ENCODE measurements around the gene TMEM167B.

The TMEM167B gene

DNA sequence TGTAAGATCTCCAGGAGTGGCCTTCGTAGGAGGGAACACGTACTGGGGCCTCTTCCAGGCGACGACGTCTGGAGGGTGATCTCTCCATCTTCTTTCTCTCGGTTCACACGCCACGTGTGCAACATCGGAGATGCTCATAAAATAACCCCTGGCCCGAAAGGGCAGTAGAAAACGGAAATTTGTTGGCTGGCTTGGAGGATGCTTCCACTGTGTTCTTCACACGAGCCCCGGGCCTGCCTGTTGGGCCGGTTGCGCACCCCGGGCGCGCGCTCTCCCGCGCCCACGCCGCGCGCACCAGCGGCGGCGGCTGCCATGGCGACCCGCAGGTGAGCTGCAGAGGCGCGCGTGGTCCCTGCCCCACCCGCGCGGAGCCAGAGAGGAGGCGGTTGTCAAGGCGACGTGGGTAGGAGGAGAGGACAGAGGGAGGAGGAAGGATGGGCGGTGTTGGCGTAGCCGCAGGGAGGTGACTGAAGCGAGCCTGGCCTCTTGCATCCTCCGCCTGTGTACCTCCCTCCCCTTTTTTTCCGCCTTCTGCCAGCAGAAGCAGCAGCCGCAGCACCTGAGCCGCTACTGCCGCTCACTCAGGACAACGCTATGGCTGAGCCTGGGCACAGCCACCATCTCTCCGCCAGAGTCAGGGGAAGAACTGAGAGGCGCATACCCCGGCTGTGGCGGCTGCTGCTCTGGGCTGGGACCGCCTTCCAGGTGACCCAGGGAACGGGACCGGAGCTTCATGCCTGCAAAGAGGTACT, 23.2 kb downstream of the TMEM167B start, which contains the start of gene ELAPOR1:
TSS of gene ELAPOR1 (plus strand) at position 526 of the 752 bp plus-strand sequence. CDS start at position 595, 69 bp downstream.
- peak within 1 kb of the TSS; percentile 83 for H3K18ac ChIP-seq (ENCODE audit: low read length)
- H4K91ac ChIP-seq (ENCODE audit: low read depth, low read length, poor library complexity), result no peak within 1 kb of the TSS
- H3K79me1 ChIP-seq (ENCODE audit: low read depth, low read length), result no peaks in the 10 kb centered on the region
- peaks cover 6 to 23% of the 10 kb centered on the region in 2 donors for H3K4me1 ChIP-seq (ENCODE audit: control insufficient read depth in 2 of 2, insufficient read depth in 1 of 2, low read depth in 1 of 2, low read length in 2 of 2)
- peak; percentile 44 for DNase-seq (ENCODE audit: low spot score)
- H2AFZ ChIP-seq (ENCODE audit: low read length), result peak within 1 kb of the TSS; percentile 87
- H3K23ac ChIP-seq (ENCODE audit: low read depth, low read length, poor library complexity), result peak within 1 kb of the TSS; percentile 6
- no peaks in the 10 kb centered on the region for H3K9me3 ChIP-seq (replicated peaks in 1 of 2; ENCODE audit: control insufficient read depth in 2 of 2, insufficient read depth in 1 of 2, low read depth in 1 of 2, low read length in 2 of 2)
- peaks cover 2 to 37% (median 26%) of the 10 kb centered on the region in 3 experiments for H3K27me3 ChIP-seq (ENCODE audit: control insufficient read depth in 3 of 3, insufficient read depth in 3 of 3, low read depth in 1 of 3, low read length in 3 of 3)
- no peak within 1 kb of the TSS for H2BK15ac ChIP-seq (ENCODE audit: low read length)
- no peak within 1 kb of the TSS for H3K14ac ChIP-seq (ENCODE audit: low read length)
- no peak within 1 kb of the TSS for H3K27ac ChIP-seq (replicated peaks; ENCODE audit: low read length)
- no peak within 1 kb of the TSS for H3K4ac ChIP-seq (ENCODE audit: low read length)
- H2BK120ac ChIP-seq (ENCODE audit: low read depth, low read length), result no peak within 1 kb of the TSS
- WGBS, 2 donors (ENCODE audit: extremely low coverage in 2 of 2, insufficient read length in 2 of 2, insufficient replicate concordance in 1 of 2), result no CpG with 5 or more reads among the region's 56 CpGs
- no peak within 1 kb of the TSS for H4K8ac ChIP-seq (ENCODE audit: low read depth, low read length)
- H3K36me3 ChIP-seq (replicated peaks in 1 of 2; ENCODE audit: control insufficient read depth in 2 of 2, insufficient read depth in 2 of 2, low read length in 2 of 2), result no peaks in the 10 kb centered on the region
- H3K4me2 ChIP-seq (ENCODE audit: insufficient read depth, low read length, poor library complexity, severe bottlenecking), result peak within 1 kb of the TSS; percentile 88
- H2AK5ac ChIP-seq (ENCODE audit: low read depth, low read length), result no peak within 1 kb of the TSS
- peak within 1 kb of the TSS; percentile 41 to 78 for H3K4me3 ChIP-seq (ENCODE audit: low read length in 2 of 2)
- peak within 1 kb of the TSS; percentile 83 for H3K9ac ChIP-seq (ENCODE audit: low read depth, low read length, poor library complexity)
- no peak within 1 kb of the TSS for H2BK12ac ChIP-seq (ENCODE audit: low read length)
- H2BK5ac ChIP-seq (ENCODE audit: low read length), result no peak within 1 kb of the TSS

DNA sequence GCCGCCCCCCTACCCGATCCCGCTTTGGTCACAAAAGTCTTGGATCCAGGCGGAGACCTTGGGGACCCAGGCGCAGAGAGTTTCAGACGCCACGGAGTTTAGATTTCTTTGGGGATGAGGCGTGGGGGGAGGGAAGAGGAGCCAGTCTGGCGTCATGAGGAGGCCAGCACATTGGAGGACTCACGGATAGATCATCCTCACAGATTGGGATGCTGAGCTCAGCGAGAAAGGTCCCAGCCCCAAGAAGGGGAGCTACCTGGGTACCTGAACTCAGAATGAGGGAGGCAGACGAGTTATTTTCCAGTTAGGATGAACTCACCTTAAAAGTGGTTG, 23.7 kb downstream of the TMEM167B start:
- no peak overlapping the region for H2BK15ac ChIP-seq (ENCODE audit: low read length)
- peak overlapping the region; percentile 83 for H3K9ac ChIP-seq (ENCODE audit: low read depth, low read length, poor library complexity)
- H3K79me1 ChIP-seq (ENCODE audit: low read depth, low read length), result no peaks in the 10 kb centered on the region
- peak overlapping the region; percentile 88 for H3K4me2 ChIP-seq (ENCODE audit: insufficient read depth, low read length, poor library complexity, severe bottlenecking)
- peak overlapping the region; percentile 50 for H3K18ac ChIP-seq (ENCODE audit: low read length)
- H4K91ac ChIP-seq (ENCODE audit: low read depth, low read length, poor library complexity), result no peak overlapping the region
- no peak overlapping the region for H2BK120ac ChIP-seq (ENCODE audit: low read depth, low read length)
- DNase-seq (ENCODE audit: low spot score), result no peak
- H3K14ac ChIP-seq (ENCODE audit: low read length), result no peak overlapping the region
- H3K23ac ChIP-seq (ENCODE audit: low read depth, low read length, poor library complexity), result peak overlapping the region; percentile 6
- peaks cover 2 to 37% (median 26%) of the 10 kb centered on the region in 3 experiments for H3K27me3 ChIP-seq (ENCODE audit: control insufficient read depth in 3 of 3, insufficient read depth in 3 of 3, low read depth in 1 of 3, low read length in 3 of 3)
- H2AK5ac ChIP-seq (ENCODE audit: low read depth, low read length), result no peak overlapping the region
- no peak overlapping the region for H3K27ac ChIP-seq (replicated peaks; ENCODE audit: low read length)
- H3K9me3 ChIP-seq (replicated peaks in 1 of 2; ENCODE audit: control insufficient read depth in 2 of 2, insufficient read depth in 1 of 2, low read depth in 1 of 2, low read length in 2 of 2), result no peaks in the 10 kb centered on the region
- H2AFZ ChIP-seq (ENCODE audit: low read length), result peak overlapping the region; percentile 87
- peaks cover 6 to 23% of the 10 kb centered on the region in 2 donors for H3K4me1 ChIP-seq (ENCODE audit: control insufficient read depth in 2 of 2, insufficient read depth in 1 of 2, low read depth in 1 of 2, low read length in 2 of 2)
- H2BK5ac ChIP-seq (ENCODE audit: low read length), result no peak overlapping the region
- H3K4me3 ChIP-seq (ENCODE audit: low read length in 2 of 2), result peak overlapping the region; percentile 41 to 78
- H2BK12ac ChIP-seq (ENCODE audit: low read length), result no peak overlapping the region
- no peak overlapping the region for H4K8ac ChIP-seq (ENCODE audit: low read depth, low read length)
- no peak overlapping the region for H3K4ac ChIP-seq (ENCODE audit: low read length)
- no peaks in the 10 kb centered on the region for H3K36me3 ChIP-seq (replicated peaks in 1 of 2; ENCODE audit: control insufficient read depth in 2 of 2, insufficient read depth in 2 of 2, low read length in 2 of 2)
- WGBS, 2 donors (ENCODE audit: extremely low coverage in 2 of 2, insufficient read length in 2 of 2, insufficient replicate concordance in 1 of 2), result no CpG with 5 or more reads among the region's 12 CpGs

DNA sequence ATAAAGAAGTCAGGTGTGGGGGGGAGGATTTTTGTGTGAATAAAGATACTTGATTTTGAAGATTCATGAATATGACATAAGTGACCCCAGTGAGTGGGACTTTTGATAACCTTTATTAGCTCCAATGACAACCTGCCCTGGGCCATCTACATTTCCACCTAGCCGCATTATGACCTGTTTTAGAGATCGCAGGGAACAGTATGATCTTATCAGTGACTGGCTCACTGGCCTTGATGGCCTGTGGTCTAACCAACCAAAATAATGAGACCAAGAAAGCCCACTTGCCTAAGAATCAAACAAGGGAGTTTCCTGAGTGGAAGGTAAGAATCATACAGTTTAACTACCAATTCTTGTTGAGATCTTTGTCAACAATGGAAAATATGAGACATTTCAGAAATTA, 25.1 kb downstream of the TMEM167B start:
- H2BK12ac ChIP-seq (ENCODE audit: low read length), result no peak overlapping the region
- H4K91ac ChIP-seq (ENCODE audit: low read depth, low read length, poor library complexity), result no peak overlapping the region
- H3K23ac ChIP-seq (ENCODE audit: low read depth, low read length, poor library complexity), result no peak overlapping the region
- no peak overlapping the region for H3K4me2 ChIP-seq (ENCODE audit: insufficient read depth, low read length, poor library complexity, severe bottlenecking)
- H2BK5ac ChIP-seq (ENCODE audit: low read length), result no peak overlapping the region
- no peak overlapping the region for H2BK15ac ChIP-seq (ENCODE audit: low read length)
- H3K36me3 ChIP-seq (replicated peaks in 1 of 2; ENCODE audit: control insufficient read depth in 2 of 2, insufficient read depth in 2 of 2, low read length in 2 of 2), result no peaks in the 10 kb centered on the region
- H3K27me3 ChIP-seq (ENCODE audit: control insufficient read depth in 3 of 3, insufficient read depth in 3 of 3, low read depth in 1 of 3, low read length in 3 of 3), result peaks cover 2 to 37% (median 26%) of the 10 kb centered on the region in 3 experiments
- H2AK5ac ChIP-seq (ENCODE audit: low read depth, low read length), result no peak overlapping the region
- H3K4ac ChIP-seq (ENCODE audit: low read length), result no peak overlapping the region
- no peak overlapping the region for H2AFZ ChIP-seq (ENCODE audit: low read length)
- no peaks in the 10 kb centered on the region for H3K79me1 ChIP-seq (ENCODE audit: low read depth, low read length)
- no CpG with 5 or more reads among the region's 2 CpGs for WGBS, 2 donors (ENCODE audit: extremely low coverage in 2 of 2, insufficient read length in 2 of 2, insufficient replicate concordance in 1 of 2)
- H3K4me3 ChIP-seq (ENCODE audit: low read length in 2 of 2), result no peak overlapping the region
- H3K14ac ChIP-seq (ENCODE audit: low read length), result no peak overlapping the region
- H3K4me1 ChIP-seq (ENCODE audit: control insufficient read depth in 2 of 2, insufficient read depth in 1 of 2, low read depth in 1 of 2, low read length in 2 of 2), result peaks cover 6 to 23% of the 10 kb centered on the region in 2 donors
- no peak overlapping the region for H3K9ac ChIP-seq (ENCODE audit: low read depth, low read length, poor library complexity)
- no peak overlapping the region for H3K18ac ChIP-seq (ENCODE audit: low read length)
- H3K9me3 ChIP-seq (replicated peaks in 1 of 2; ENCODE audit: control insufficient read depth in 2 of 2, insufficient read depth in 1 of 2, low read depth in 1 of 2, low read length in 2 of 2), result no peaks in the 10 kb centered on the region
- H3K27ac ChIP-seq (replicated peaks; ENCODE audit: low read length), result no peak overlapping the region
- H4K8ac ChIP-seq (ENCODE audit: low read depth, low read length), result no peak overlapping the region
- no peak for DNase-seq (ENCODE audit: low spot score)
- H2BK120ac ChIP-seq (ENCODE audit: low read depth, low read length), result no peak overlapping the region

DNA sequence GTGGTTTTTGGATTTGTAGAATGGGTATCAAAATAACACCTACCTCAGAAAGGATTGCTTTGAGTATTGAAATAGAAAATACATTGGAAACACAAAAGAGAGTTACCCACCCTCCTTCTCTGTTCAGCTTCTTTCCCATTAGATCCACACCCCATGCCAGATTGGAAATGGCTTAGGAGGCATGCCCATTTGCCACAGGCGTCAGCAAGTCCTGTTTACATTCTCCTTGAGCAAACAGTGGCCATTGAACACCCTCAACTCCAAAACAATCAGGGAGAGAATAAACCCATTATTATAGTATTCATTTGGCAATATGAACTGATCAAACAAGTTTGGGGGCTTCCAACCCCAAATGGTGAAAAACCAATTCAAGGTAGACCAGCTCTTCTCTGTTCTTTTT, 25.7 kb downstream of the TMEM167B start:
- no peak overlapping the region for H2BK15ac ChIP-seq (ENCODE audit: low read length)
- no CpG with 5 or more reads among the region's 1 CpG for WGBS, 2 donors (ENCODE audit: extremely low coverage in 2 of 2, insufficient read length in 2 of 2, insufficient replicate concordance in 1 of 2)
- no peaks in the 10 kb centered on the region for H3K9me3 ChIP-seq (replicated peaks in 1 of 2; ENCODE audit: control insufficient read depth in 2 of 2, insufficient read depth in 1 of 2, low read depth in 1 of 2, low read length in 2 of 2)
- no peak overlapping the region for H4K8ac ChIP-seq (ENCODE audit: low read depth, low read length)
- no peaks in the 10 kb centered on the region for H3K36me3 ChIP-seq (replicated peaks in 1 of 2; ENCODE audit: control insufficient read depth in 2 of 2, insufficient read depth in 2 of 2, low read length in 2 of 2)
- no peak overlapping the region for H3K27ac ChIP-seq (replicated peaks; ENCODE audit: low read length)
- H3K4me2 ChIP-seq (ENCODE audit: insufficient read depth, low read length, poor library complexity, severe bottlenecking), result no peak overlapping the region
- peaks cover 2 to 37% (median 26%) of the 10 kb centered on the region in 3 experiments for H3K27me3 ChIP-seq (ENCODE audit: control insufficient read depth in 3 of 3, insufficient read depth in 3 of 3, low read depth in 1 of 3, low read length in 3 of 3)
- no peak overlapping the region for H3K18ac ChIP-seq (ENCODE audit: low read length)
- H3K4me3 ChIP-seq (ENCODE audit: low read length in 2 of 2), result no peak overlapping the region
- DNase-seq (ENCODE audit: low spot score), result no peak
- no peak overlapping the region for H3K23ac ChIP-seq (ENCODE audit: low read depth, low read length, poor library complexity)
- peaks cover 6 to 23% of the 10 kb centered on the region in 2 donors for H3K4me1 ChIP-seq (ENCODE audit: control insufficient read depth in 2 of 2, insufficient read depth in 1 of 2, low read depth in 1 of 2, low read length in 2 of 2)
- H4K91ac ChIP-seq (ENCODE audit: low read depth, low read length, poor library complexity), result no peak overlapping the region
- no peaks in the 10 kb centered on the region for H3K79me1 ChIP-seq (ENCODE audit: low read depth, low read length)
- H3K14ac ChIP-seq (ENCODE audit: low read length), result no peak overlapping the region
- H3K9ac ChIP-seq (ENCODE audit: low read depth, low read length, poor library complexity), result no peak overlapping the region
- no peak overlapping the region for H2BK120ac ChIP-seq (ENCODE audit: low read depth, low read length)
- no peak overlapping the region for H2AK5ac ChIP-seq (ENCODE audit: low read depth, low read length)
- H3K4ac ChIP-seq (ENCODE audit: low read length), result no peak overlapping the region
- no peak overlapping the region for H2BK12ac ChIP-seq (ENCODE audit: low read length)
- H2BK5ac ChIP-seq (ENCODE audit: low read length), result no peak overlapping the region
- no peak overlapping the region for H2AFZ ChIP-seq (ENCODE audit: low read length)

All from neuronal stem cell (in vitro differentiated cells).